Placental pericyte (primary cell): ENCODE data around the gene THBS1. TPM values are rescaled to one million over a fixed set of nuclear protein-coding genes. Genes with fewer than 3 reads are reported as not detected.

Source experiments
- total RNA-seq: library from RNA; depleted of rRNA; stranded (reverse); fragments of >200 nt; gene quantifications from 2 replicates; pipeline ENCODE4 v1.2.3, GENCODE V29; 2012

THBS1 gene
- total RNA-seq, result 365 and 5,606 TPM in 2 replicates

DNA sequence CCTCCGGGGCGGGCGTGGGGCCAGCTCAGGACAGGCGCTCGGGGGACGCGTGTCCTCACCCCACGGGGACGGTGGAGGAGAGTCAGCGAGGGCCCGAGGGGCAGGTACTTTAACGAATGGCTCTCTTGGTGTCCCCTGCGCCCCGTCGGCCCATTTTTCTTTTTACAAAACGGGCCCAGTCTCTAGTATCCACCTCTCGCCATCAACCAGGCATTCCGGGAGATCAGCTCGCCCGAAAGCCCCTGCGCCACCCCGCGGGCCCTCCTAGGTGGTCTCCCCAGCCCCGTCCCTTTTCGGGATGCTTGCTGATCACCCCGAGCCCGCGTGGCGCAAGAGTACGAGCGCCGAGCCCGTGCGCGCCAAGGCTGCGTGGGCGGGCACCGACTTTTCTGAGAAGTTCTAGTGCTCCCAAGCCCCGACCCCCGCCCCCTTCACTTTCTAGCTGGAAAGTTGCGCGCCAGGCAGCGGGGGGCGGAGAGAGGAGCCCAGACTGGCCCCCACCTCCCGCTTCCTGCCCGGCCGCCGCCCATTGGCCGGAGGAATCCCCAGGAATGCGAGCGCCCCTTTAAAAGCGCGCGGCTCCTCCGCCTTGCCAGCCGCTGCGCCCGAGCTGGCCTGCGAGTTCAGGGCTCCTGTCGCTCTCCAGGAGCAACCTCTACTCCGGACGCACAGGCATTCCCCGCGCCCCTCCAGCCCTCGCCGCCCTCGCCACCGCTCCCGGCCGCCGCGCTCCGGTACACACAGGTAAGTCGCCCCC lies at the start of gene THBS1:
Gene THBS1, plus strand, starts transcription at position 595 of the 757 bp plus-strand sequence. CDS start 779 bp downstream, outside the sequence.

Other genes starting within 250 kb of the THBS1 start
- gene FSIP1, start 201.8 kb downstream of the THBS1 start, total RNA-seq, result 0.88 and 1.4 TPM in 2 replicates